LNCaP clone FGC (cell line): ENCODE measurements around the gene RAB28.

Experiments
- DNase-seq: peaks from one replicate; pipeline ENCODE4 v3.0.0-alpha.2; 2011; ENCODE audit warnings: low read depth
- H3K4me3 ChIP-seq: 2 replicates; pipeline ENCODE4 v1.5.1; 2011; ENCODE audit warnings: mild to moderate bottlenecking, low read depth, low read length, control low read depth
- CTCF ChIP-seq: IDR thresholded peaks from 2 replicates; pipeline ENCODE4 v1.5.1; 2012; ENCODE audit warnings: mild to moderate bottlenecking; ENCODE audit not compliant: control insufficient read depth, insufficient read depth; ENCODE audit errors: extremely low read depth

Gene RAB28

GRCh38 chr4:13509442-13509841 is 25.3 kb upstream of the RAB28 start:
- no peak overlapping the region for H3K4me3 ChIP-seq
- no peak for DNase-seq

GRCh38 chr4:13504374-13504773 is 20.2 kb upstream of the RAB28 start:
- no peak for TF ChIP-seq CTCF
- H3K4me3 ChIP-seq: no peak overlapping the region
- DNase-seq: no peak

More at GRCh38 chr4:13509442-13509841, 25.3 kb upstream of the RAB28 start:
- no peak for TF ChIP-seq CTCF

GRCh38 chr4:13498469-13498868 is 14.3 kb upstream of the RAB28 start:
- no peak for DNase-seq
- TF ChIP-seq CTCF: no peak
- H3K4me3 ChIP-seq: no peak overlapping the region

- no peak for DNase-seq
- no peak for TF ChIP-seq CTCF
Observed at GRCh38 chr4:13496605-13497004, 12.5 kb upstream of the RAB28 start.

GRCh38 chr4:13495753-13496152 is 11.6 kb upstream of the RAB28 start:
- no peak for TF ChIP-seq CTCF
- no peak for DNase-seq
- no peak overlapping the region for H3K4me3 ChIP-seq

More at GRCh38 chr4:13496605-13497004, 12.5 kb upstream of the RAB28 start:
- H3K4me3 ChIP-seq: no peak overlapping the region

GRCh38 chr4:13493793-13494192 is 9.7 kb upstream of the RAB28 start:
- H3K4me3 ChIP-seq: no peak overlapping the region
- DNase-seq: peak; percentile 46
- no peak for TF ChIP-seq CTCF

- no peak for DNase-seq
- no peak overlapping the region for H3K4me3 ChIP-seq
- TF ChIP-seq CTCF: no peak
Observed at GRCh38 chr4:13492747-13493146, 8.6 kb upstream of the RAB28 start.
